HG03565 (cell line): ENCODE results near the gene BRWD1.
A peak's percentile ranks its signal among the peaks of the same experiment; 100 is the strongest.

ENCODE experiments used
- ATAC-seq: cut with Tn5 transposase; IDR thresholded peaks from one replicate; pipeline ENCODE4 v1.9.1; 2021; ENCODE audit warnings: mild to moderate bottlenecking, moderate library complexity; ENCODE audit not compliant: unreplicated experiment

The BRWD1 gene

DNA sequence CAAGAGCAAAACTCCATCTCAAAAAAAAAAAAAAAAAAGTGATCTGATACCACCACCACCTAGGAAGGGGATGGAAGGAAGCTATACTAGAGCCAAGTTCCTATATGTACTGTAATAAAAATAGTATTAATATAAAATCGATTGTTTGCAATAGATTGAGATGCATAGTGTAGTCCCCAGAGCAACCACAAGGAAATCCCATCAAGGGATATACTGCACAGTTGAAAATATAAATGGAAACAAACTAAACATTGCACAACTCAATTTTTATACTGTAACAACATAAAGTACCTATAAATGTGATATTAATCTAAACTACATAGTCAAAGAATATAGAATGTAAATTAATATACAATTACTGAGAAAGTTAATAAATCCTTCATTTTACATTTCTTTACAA is 109.3 kb downstream of the BRWD1 start:
- no peak for ATAC-seq

DNA sequence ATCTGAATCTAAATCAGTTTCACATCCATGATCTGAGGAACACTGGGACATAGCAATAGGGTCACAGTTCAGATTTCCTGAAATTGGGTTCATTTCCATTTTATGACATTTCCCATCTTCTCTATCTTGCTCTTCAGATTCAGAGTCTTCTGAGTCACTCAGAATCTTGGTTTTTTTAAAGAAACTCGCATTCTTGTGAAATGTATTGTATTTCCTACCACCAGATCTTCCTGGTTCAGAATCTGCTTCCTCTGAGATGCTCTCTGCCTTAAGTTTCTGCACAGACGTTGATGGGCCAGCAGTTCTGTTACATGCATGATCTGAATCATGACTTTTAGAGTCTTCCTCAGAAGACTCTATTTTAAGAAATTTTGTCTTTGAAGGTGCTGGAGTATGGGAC is 114.6 kb downstream of the BRWD1 start:
- ATAC-seq: no peak

DNA sequence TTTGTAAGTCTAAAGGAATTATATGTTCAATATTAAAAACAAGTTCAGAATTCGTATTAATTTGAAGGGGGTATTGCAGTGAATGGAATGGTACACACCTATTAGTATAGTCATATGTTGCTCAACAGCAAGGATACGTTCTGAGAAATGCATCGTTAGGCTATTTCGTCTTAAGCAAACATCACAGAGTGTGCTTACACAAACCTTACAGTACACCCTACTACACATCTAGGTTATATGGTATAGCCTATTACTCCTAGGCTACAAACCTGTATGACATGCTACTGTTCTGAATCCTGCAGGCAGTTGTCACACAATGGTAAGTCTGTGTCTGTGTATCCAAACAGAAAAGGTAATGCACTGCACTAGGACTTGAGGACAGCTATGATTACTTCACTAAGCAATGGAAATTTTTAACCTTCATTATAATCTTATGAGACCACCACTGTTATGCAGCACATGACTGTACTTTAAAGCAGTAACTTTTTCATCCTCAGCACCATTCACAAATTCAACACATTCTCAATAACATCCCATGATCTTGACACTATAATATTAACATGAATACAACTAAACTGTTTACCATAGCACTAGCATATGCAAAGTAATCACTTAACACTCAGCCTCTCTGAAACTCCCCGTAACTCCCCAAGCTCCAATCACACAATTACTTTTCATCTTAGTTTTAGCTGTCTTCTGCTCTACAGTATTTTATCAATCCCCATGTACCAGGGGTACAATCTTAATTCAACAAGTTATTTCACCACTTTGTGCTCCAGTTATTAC is 115.8 kb downstream of the BRWD1 start:
- ATAC-seq: no peak

DNA sequence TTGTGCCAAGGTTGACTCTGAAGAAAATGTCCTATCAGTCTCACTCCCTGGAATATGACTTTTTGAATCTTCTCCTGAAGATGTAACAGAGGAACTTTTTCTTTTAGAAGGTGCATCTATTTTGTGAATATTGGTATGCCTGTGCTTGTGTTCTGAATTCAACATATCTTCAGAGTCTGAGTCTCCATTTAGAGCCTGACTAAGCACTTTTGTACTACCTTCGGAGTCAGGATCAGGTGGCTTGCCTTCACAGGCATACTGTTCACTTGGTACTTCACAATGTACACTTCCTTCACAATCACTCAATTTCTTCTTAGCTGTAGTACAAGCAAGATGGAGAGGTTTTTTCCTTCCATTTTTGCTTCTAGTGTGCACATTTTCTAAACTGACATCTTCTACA is 116.6 kb downstream of the BRWD1 start:
- ATAC-seq: no peak

DNA sequence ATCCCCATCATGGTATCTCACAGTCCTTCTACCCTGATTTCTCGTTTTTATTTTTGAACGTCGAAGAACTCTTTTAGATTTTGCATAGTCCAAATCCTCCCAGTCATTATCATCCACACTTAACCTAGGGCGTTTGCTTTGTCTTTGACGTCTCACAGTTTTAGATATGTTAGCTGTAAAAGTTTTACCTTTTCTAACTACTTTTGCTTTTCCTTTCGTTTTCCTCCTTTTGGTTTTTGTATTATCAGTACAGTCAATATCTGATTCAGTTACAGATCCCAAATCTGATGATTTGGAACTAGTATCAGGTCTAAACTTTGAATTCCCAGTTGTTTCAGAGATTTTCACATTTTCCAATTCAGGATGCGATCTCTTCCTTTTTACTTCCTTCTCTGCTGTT is 117.1 kb downstream of the BRWD1 start:
- ATAC-seq: no peak

DNA sequence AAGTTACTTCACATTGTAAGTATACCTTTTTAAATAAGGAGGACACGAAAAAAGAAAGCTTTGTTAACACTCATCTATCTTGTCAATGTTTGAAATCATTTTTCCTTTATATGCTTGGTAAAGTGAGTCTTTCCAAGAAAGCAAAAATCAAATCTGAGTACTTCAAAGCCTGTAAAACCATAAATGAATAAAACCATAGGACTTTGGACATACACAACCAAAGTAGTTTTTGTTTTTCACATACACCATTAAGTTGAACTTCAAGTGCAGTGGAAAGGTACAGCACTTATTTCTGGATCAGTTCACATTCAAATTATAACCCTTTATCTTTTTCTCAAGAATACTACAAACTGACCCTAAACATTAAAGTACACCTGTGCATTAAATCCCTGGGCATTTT is 120.1 kb downstream of the BRWD1 start:
- no peak for ATAC-seq

DNA sequence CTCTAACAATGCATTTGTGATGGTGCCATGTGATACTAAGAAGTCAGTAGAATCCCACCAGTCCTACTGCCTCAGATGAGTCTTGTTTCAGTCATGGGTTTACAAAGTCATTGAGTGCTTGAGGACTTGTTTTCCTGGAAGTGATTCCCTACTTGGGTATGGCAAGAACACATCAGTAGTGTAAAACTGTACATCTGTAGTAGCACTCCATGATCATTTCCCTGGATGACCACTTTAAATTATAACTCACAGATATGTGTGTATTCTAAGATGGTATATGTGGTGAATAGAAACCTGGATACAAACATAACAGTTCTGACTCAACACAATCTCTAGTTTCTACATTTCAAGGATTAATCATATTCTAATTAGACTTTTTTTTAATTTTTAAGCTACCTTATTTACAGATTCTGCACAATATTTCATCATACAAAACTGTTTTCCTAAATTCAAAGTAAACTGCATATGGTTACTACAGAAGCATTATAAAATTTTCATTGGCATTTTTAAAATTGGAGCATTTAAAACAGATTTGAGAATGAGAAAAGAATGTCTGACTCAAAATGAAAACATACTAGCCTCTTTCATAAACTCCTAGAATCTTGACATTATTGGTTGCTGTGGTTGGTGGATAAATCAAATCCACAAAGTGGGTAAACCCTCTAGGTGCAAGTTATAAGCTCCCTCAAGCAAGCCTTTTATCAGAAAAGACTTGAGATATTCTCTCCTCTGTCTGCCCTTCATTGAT is 123.4 kb downstream of the BRWD1 start:
- ATAC-seq: no peak

DNA sequence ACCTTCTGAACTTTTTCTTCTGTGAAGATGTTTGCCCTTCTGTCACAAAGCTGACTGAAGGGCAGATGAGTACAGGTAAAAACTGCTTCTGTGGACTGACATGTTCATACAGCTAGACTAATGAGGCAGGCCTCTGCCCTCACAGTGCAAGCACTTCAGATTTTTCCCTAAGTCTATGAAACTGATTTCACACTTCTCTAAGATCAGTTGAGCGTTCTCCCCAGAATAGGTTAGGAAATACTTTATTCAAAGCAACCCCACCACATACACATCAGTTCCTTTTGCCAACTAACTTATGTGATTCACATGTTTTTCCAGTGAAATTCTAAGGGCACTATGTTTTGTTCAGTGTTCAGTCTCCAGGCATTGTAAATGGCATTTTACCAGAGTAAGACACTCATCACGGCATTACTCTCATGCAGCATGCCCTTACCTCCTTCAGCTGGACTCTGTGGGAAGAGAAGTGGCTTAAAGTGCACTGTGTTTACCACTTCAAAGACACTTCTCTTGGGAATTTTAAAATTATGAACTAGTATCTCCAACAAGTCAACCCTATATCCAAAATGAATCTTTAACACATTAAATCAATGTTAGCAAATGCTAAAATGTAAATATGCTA is 124.8 kb downstream of the BRWD1 start:
- ATAC-seq: no peak

DNA sequence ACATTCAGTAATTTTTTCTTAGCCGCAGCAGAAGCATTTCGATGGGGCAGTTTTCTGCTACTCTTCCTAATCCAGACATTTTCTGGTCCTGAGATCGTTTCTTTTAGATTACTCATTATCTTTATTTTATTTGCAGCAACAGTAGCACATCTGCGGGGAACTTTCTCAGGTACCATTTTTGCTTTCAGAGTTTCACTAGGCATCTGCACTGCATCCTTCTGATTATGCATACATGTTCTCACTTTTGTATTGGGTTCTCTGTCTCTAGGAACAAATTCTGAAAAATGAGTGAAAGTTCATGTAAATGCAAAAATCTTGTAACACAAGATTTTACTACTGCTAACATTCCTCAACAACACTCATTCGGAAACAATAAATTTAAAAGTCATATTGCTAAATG is 126.3 kb downstream of the BRWD1 start:
- ATAC-seq: no peak

DNA sequence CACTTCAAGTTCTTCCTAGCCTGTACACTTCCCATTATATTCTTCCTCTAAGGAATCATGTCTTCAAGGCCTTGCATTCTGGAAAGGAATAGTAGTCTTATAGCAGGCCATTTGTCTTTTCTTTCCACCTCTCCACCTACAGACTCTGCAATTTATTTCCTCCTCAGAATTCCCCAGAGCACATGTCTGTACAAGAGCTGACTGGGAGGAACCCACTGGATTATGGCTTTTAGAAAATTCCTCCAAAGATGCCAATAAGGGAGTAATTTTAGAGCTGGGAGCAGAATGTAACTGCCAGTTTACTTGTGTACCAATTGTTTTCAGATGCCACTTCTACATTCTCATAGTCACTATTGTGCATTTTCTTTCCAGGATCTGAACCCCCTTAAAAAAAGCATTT is 126.8 kb downstream of the BRWD1 start:
- ATAC-seq: no peak

DNA sequence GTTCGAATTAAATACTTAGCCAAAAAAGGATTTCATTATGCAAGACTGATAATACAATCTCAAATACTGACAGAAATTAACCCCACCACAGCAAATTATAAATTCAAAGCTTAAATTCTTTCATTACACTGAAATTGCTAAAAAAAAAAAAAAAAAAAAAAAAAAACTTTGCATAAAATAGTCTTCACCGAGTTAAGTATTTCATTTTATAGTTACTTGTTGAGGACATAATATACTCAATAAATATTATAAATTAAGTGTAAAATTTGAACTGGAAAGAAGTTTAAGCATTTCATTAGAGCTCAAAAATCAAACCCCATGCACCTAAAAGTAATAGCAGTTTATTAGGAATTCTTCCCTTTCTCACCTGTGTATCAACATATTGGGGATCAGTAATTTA is 128.3 kb downstream of the BRWD1 start:
- ATAC-seq: no peak

DNA sequence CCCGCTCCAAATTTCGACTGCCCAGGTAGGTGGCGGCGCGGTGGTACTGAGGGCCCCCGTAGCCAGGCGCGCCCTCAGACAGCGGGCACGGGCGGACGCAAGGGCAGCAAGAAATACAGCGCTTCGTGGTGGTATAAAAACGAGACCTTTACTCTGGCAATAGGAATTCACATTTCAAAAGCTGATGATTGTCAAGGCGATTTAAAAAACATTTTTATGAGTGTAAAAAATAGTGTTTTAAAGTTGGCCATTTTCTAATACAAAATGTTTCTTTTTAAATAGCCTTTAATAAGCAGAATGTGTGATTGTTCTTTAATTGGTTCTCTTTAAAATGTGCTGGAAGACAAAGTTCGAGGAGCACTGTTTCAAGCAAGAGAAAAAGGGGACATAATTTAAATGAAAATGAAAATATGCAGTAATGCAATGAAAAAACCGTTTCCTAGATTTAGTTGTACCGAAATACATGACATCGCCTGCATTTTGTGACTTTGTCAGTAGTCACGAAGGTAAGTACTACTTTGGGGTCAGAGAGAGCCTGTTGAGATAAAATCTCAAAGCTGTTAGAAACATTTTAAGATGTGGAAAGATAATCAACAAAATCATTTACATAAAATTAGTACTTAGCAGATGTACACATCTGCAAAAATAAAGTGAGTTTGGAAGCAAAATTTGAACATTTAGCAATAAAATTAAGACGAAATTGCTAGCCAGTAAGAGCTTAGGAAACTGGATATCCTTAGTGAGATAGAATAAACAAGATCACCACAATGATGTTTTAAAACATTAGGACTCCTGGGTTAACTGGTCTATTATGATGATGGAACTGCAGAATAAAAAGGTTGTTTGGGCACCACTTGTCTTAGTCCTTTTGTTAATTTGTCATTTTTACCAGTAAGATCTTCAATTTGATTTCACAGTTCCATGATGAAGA is 129.1 kb downstream of the BRWD1 start:
- ATAC-seq: no peak

DNA sequence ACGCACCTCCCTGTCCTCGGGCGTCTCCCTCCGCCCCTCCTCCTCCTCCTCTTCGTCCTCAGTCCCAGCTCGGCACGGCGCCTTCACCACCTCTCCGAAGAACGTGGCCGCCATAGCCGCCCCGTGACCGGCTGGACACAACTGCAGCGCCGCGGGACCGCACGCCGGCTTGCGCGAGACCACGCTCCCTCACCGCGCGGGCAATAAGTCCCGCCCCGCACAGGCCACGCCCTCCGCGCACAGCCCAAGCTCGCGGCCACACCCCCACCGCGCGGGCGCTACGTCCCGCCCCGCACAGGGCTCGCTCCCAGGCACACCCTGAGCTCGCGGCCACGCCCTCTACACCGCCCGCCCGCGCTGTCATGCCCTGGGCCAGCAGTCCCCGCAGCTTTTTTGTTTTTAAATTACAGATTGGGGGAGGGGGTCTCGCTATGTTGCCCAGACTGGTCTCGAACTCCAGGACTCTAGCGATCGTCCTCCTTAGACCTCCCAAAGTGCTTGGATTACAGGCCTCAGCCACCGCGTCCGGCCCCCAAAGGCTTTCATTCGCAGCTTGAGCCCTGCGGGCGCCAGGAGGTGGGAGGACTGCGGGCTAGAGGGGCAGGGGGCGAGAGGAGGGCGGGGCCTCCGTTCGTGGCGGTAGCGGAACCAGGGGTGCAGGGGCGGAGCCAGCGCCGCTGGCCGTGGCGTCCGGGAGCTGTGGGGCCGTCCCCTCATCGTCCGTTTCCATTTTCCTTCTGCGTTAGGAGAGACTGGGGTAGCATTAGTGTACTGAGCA is 130.0 kb downstream of the BRWD1 start, which contains the start of gene PSMG1:
TSS of gene PSMG1 (minus strand) at position 180 of the 778 bp plus-strand sequence. CDS start at position 114, 66 bp downstream.
- ATAC-seq: peak; percentile 74

DNA sequence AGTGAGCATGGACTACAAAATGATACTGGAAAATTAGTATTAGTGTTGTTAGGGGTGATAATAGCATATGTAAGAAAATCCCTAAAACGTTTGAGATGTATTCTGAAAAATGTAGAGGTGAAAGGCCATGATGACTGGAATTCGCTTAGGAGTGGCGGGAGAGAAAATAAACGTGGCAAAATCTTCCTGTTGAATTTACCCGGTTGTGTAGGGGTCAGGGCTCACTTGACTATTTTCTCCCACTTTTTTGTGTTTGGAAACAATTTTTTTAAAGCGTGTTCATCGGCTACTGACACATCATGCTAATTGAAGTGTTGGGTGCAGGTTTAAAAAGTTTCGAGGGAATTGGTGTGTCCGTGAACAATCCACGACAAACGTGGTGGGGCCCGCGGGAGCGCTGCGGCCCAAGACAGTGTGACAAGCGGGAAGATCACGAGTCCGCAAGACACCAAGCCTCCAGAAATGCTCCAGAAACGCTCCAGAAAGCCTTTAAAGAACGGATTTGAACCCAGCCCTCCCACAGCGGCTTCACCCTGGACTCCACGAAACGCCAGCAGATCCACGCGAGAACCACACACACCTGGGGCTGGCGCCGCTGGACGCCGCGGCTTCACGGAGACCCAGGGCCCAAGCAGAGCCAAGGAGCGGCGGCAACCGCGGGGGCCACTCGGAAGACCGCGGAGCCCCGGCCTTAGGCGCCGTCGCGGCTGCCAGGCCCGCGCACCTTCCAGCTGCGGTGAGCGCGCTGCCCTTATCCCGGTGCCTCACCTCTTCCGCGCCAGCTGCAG is 130.8 kb downstream of the BRWD1 start:
- no peak for ATAC-seq

DNA sequence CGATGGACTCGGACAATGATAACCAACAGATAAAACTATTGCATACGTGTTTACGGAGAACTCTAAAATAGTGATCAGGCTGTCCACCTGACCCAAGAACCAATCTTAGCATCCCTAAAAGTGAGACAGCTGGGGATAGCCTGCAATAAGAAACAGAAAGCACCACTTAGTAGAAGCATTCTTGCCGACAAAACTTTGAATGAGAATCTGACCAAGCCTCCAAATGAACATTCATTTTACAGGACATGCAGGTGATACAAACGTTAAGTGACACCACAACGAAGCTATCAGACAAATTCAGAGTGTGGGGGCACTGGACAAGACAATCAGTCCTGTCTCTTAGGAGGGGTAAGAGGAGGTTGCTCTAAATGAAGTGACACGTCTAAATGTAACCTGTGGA is 131.4 kb downstream of the BRWD1 start:
- no peak for ATAC-seq

DNA sequence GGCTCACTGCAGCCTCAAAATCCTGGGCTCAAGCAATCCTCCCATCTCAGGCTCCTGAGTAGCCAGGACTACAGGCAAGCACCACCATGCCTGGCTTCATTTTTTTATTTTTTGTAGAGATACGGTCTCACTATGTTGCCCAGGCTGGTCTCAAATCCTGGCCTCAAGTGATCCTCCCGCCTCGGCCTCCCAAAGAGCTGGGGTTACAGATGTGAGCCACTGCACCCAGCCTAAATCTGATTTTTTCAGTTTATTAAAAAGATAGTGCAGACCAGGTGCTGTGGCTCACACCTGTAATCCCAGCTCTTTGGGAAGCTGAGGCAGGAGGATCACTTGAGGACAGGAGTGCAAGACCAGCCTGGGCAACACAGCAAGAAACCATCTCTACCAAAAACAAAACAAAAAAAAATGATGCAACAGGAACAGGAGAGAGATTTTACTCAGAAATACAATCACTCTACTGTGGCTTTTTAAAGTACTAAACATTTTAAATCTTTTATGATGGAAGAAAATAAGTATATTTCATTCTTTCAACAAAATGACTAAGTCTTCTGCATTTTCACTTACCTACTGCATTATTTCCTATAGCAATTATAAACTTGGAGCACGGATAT is 132.1 kb downstream of the BRWD1 start:
- no peak for ATAC-seq

DNA sequence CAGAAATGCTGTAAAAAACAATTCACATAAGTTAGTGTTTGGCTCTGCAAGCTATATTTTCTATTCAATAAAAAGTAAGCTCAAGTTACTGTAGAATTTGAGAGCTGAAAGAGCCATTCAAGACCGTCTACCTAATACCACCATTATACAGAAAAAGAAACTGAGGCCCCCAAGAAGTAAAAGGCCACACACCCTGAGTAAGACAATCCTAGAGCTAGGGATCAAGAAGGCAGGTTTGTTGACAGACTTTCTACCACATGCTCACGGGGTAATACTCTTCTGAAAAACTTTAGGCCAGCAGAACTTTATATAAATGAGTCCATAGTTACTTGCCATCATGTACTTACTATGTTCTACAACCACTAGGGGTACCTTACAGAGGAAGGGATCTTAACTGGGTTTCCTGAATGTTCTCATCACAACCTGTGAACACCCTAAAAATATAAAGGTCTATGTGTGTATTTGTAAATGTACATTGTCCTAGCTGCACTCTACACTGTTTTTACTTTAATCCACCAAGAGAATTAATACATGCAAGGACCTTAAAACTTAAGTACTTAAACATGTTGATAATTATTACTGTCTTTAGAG is 132.9 kb downstream of the BRWD1 start:
- ATAC-seq: no peak

DNA sequence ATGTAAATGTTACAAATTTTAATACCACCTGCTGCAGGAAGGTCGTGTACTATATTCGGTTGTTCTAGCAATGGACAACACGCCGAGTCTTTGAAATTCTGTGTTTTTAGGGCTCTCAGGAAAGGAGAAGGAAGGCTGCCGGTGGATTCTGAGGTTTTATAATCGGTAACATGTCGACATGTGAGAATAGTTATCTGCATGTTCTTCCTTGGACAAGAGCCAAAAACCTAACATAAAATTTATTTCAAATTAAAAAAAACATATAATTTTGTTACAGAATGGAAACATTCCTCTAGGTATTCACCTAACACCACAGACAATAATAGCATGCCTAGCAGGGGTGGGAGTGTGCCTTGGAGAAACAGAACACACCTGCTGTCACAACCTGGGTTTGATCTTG is 135.0 kb downstream of the BRWD1 start:
- ATAC-seq: no peak
